Smooth muscle cell (in vitro differentiated cells): Measurements from ENCODE around the gene ATG13. TPM values are rescaled to one million over a fixed set of nuclear protein-coding genes. Genes with fewer than 3 reads are reported as not detected.

ENCODE experiments used
- DNase-seq: peaks from one replicate; lab custom pipeline; 2025; ENCODE audit not compliant: unreplicated experiment; lab: John Stamatoyannopoulos, UW
- H2AFZ ChIP-seq: fragments of 200-600 bp; sonication (generic); 2 replicates; pipeline ENCODE4 v1.6.0; 2016; ENCODE audit warnings: antibody characterized with exemption, low read depth, mild to moderate bottlenecking
- H3F3A ChIP-seq: fragments of 200-600 bp; sonication (generic); 2 replicates; pipeline ENCODE4 v1.6.0; 2017; ENCODE audit warnings: antibody characterized with exemption, low read depth
- H3K27ac ChIP-seq: fragments of 200-600 bp; sonication (generic); 2 replicates; pipeline ENCODE4 v1.5.1; 2016; ENCODE audit warnings: low read depth, mild to moderate bottlenecking
- H3K27me3 ChIP-seq: fragments of 200-600 bp; sonication (generic); 2 replicates; pipeline ENCODE4 v1.6.1; 2016; ENCODE audit warnings: low read depth, mild to moderate bottlenecking
- H3K36me3 ChIP-seq: fragments of 200-600 bp; sonication (generic); 2 replicates; pipeline ENCODE4 v1.5.1; 2016; ENCODE audit warnings: low read depth
- H3K4me1 ChIP-seq: fragments of 200-600 bp; sonication (generic); 2 replicates; pipeline ENCODE4 v1.5.1; 2016; ENCODE audit warnings: low read depth
- H3K4me2 ChIP-seq: fragments of 200-600 bp; sonication (generic); 2 replicates; pipeline ENCODE4 v1.6.0; 2016; ENCODE audit warnings: mild to moderate bottlenecking
- H3K4me3 ChIP-seq: fragments of 200-600 bp; sonication (generic); 2 replicates; pipeline ENCODE4 v1.5.1; 2016; ENCODE audit warnings: mild to moderate bottlenecking
- H3K79me2 ChIP-seq: fragments of 200-600 bp; sonication (generic); 2 replicates; pipeline ENCODE4 v1.6.0; 2016; ENCODE audit warnings: low read depth, mild to moderate bottlenecking
- H3K9ac ChIP-seq: fragments of 200-600 bp; sonication (generic); 2 replicates; pipeline ENCODE4 v1.6.0; 2016; ENCODE audit warnings: low read depth
- H3K9me3 ChIP-seq: fragments of 200-600 bp; sonication (generic); replicated peaks from 2 replicates; pipeline ENCODE4 v1.5.1; 2016; ENCODE audit warnings: low read depth
- H4K20me1 ChIP-seq: fragments of 200-600 bp; sonication (generic); 2 replicates; pipeline ENCODE4 v1.6.0; 2016; ENCODE audit warnings: low read depth
- WGBS: methylation state at CpG from one replicate; pipeline ENCODE4 v1.1.7; 2016; ENCODE audit warnings: low lambda C conversion rate; 5-methylcytosine and 5-hydroxymethylcytosine counted together
- polyA plus RNA-seq: library from polyadenylated mRNA; unstranded; fragments of >200 nt; fragmentation: Nextera tagmentation; extraction: Ambion mirVana; gene quantifications from 2 replicates; pipeline ENCODE4 v1.2.1, GENCODE V29; 2016
- total RNA-seq: library from RNA; depleted of rRNA; stranded (reverse); fragments of >200 nt; gene quantifications from 2 replicates; pipeline ENCODE4 v1.2.3, GENCODE V29; 2014
- TF ChIP-seq, protein P1 (sequence below): fragments of 200-600 bp; sonication (generic); IDR thresholded peaks from 2 replicates; pipeline ENCODE4 v1.5.1; 2017; ENCODE audit warnings: borderline replicate concordance, mild to moderate bottlenecking, antibody characterized with exemption; ENCODE audit not compliant: insufficient read depth, poor library complexity, severe bottlenecking

ATG13 gene
- total RNA-seq (60.2 and 96.5 TPM in 2 replicates), polyA plus RNA-seq (65.6 and 66.3 TPM in 2 replicates)

GRCh38 chr11:46617134-46617971 is at the start of gene ATG13, which contains the start of gene HARBI1:
Gene ATG13 (plus strand): TSS chr11:46617553. CDS start chr11:46644292, 26,739 bp downstream.
Gene HARBI1 (minus strand): TSS chr11:46617227. CDS start chr11:46616237, 990 bp downstream.
- H3K9ac ChIP-seq, result peak within 1 kb of the TSS; percentile 98
- peak; percentile 54 for DNase-seq
- no peaks in the 10 kb centered on the region for H3K9me3 ChIP-seq
- H3K27me3 ChIP-seq, result no peaks in the 10 kb centered on the region
- no peaks in the 10 kb centered on the region for H3K36me3 ChIP-seq
- H3K4me3 ChIP-seq, result peak within 1 kb of the TSS; percentile 86
- TF ChIP-seq, protein P1, sequence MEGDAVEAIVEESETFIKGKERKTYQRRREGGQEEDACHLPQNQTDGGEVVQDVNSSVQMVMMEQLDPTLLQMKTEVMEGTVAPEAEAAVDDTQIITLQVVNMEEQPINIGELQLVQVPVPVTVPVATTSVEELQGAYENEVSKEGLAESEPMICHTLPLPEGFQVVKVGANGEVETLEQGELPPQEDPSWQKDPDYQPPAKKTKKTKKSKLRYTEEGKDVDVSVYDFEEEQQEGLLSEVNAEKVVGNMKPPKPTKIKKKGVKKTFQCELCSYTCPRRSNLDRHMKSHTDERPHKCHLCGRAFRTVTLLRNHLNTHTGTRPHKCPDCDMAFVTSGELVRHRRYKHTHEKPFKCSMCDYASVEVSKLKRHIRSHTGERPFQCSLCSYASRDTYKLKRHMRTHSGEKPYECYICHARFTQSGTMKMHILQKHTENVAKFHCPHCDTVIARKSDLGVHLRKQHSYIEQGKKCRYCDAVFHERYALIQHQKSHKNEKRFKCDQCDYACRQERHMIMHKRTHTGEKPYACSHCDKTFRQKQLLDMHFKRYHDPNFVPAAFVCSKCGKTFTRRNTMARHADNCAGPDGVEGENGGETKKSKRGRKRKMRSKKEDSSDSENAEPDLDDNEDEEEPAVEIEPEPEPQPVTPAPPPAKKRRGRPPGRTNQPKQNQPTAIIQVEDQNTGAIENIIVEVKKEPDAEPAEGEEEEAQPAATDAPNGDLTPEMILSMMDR, result peak; percentile 68
- H3K4me1 ChIP-seq, result peaks cover 16% of the 10 kb centered on the region
- peak within 1 kb of the TSS; percentile 90 for H3K4me2 ChIP-seq
- no peaks in the 10 kb centered on the region for H3F3A ChIP-seq
- peak within 1 kb of the TSS; percentile 95 for H3K27ac ChIP-seq
- H3K79me2 ChIP-seq, result peaks cover 44% of the 10 kb centered on the region
- WGBS, result 1% methylated on average over 68 of the region's 72 CpGs
- peak within 1 kb of the TSS; percentile 52 for H2AFZ ChIP-seq
- peaks cover 9% of the 10 kb centered on the region for H4K20me1 ChIP-seq

GRCh38 chr11:46570790-46571398 is 46.5 kb upstream of the ATG13 start:
- no peak for DNase-seq
- H3K9ac ChIP-seq, result no peak overlapping the region
- no peak overlapping the region for H2AFZ ChIP-seq
- no peaks in the 10 kb centered on the region for H3K9me3 ChIP-seq
- no peak overlapping the region for H3K4me2 ChIP-seq
- H3K79me2 ChIP-seq, result peaks cover 83% of the 10 kb centered on the region
- H3F3A ChIP-seq, result no peaks in the 10 kb centered on the region
- H3K27me3 ChIP-seq, result no peaks in the 10 kb centered on the region
- peaks cover 87% of the 10 kb centered on the region for H4K20me1 ChIP-seq
- H3K36me3 ChIP-seq, result no peaks in the 10 kb centered on the region
- no peaks in the 10 kb centered on the region for H3K4me1 ChIP-seq
- H3K4me3 ChIP-seq, result no peak overlapping the region
- H3K27ac ChIP-seq, result no peak overlapping the region
- WGBS, result 86% methylated on average over 2 of the region's 2 CpGs
- TF ChIP-seq, protein P1, result no peak

GRCh38 chr11:46574656-46575055 is 42.7 kb upstream of the ATG13 start:
- H3K36me3 ChIP-seq, result no peaks in the 10 kb centered on the region
- H3K79me2 ChIP-seq, result peaks cover 86% of the 10 kb centered on the region
- no peak overlapping the region for H3K27ac ChIP-seq
- H3K4me1 ChIP-seq, result no peaks in the 10 kb centered on the region
- no peaks in the 10 kb centered on the region for H3F3A ChIP-seq
- peaks cover 88% of the 10 kb centered on the region for H4K20me1 ChIP-seq
- TF ChIP-seq, protein P1, result no peak
- no peak overlapping the region for H3K9ac ChIP-seq
- H3K9me3 ChIP-seq, result no peaks in the 10 kb centered on the region
- no peak overlapping the region for H3K4me2 ChIP-seq
- H2AFZ ChIP-seq, result no peak overlapping the region
- 89% methylated on average over 1 of the region's 1 CpG for WGBS
- no peak overlapping the region for H3K4me3 ChIP-seq
- no peak for DNase-seq
- no peaks in the 10 kb centered on the region for H3K27me3 ChIP-seq
